B cell (primary cell): ENCODE results near the gene TSTD2. TPM values are rescaled to one million over a fixed set of nuclear protein-coding genes. Genes with fewer than 3 reads are reported as not detected.

Experiments
- ATAC-seq: fragments of 200-7000 bp; cut with Tn5 transposase; one replicate; pipeline ENCODE4 v1.10.0; 2021; ENCODE audit warnings: low read depth, mild to moderate bottlenecking, moderate number of reproducible peaks, moderate library complexity
- CTCF ChIA-PET: fragments of 350-600 bp; sonication (Branson Sonifier 250); formaldehyde crosslinking; loops from one replicate; lab custom pipeline; 2021; ENCODE audit warnings: antibody characterized with exemption, inconsistent platforms; lab: Charles Lee
- POLR2A ChIA-PET: fragments of 350-600 bp; sonication (Branson Sonifier 250); formaldehyde crosslinking; loops from one replicate; lab custom pipeline; 2021; ENCODE audit warnings: antibody characterized with exemption; lab: Charles Lee
- DNase-seq: peaks from one replicate; pipeline ENCODE4 v3.0.0; 2013
- H2AFZ ChIP-seq: 2 replicates; pipeline ENCODE4 v1.6.1; 2012; ENCODE audit warnings: mild to moderate bottlenecking, low read depth, low read length; ENCODE audit not compliant: insufficient read depth, poor library complexity, severe bottlenecking
- H3K27ac ChIP-seq, 2 donors: 1 replicate in 1 of 2; 2 replicates in 1 of 2; pipeline ENCODE4 v1.5.1; 2012 to 2013; ENCODE audit warnings: low read length in 2 of 2, mild to moderate bottlenecking in 2 of 2, moderate library complexity in 1 of 2
- H3K27me3 ChIP-seq, 4 experiments: fragments of 200-600 bp in 1 of 4; sonication (generic) in 1 of 4; replicated peaks in 1 of 4; 1 replicate in 2 of 4; 2 replicates in 2 of 4; pipeline versions ENCODE4 v1.6.1 to v1.7.0; 2013 to 2016; ENCODE audit warnings: low read length in 3 of 4, mild to moderate bottlenecking in 2 of 4, mixed read lengths in 1 of 4, moderate library complexity in 1 of 4; ENCODE audit not compliant: insufficient read depth in 4 of 4, control insufficient read depth in 3 of 4; ENCODE audit errors: control extremely low read depth in 1 of 4
- H3K36me3 ChIP-seq, 2 experiments: replicated peaks in 1 of 2; 1 replicate in 1 of 2; 2 replicates in 1 of 2; pipeline versions ENCODE4 v1.6.1 to v1.7.1; 2013; ENCODE audit warnings: low read length in 1 of 2; ENCODE audit not compliant: insufficient read depth in 2 of 2, control insufficient read depth in 1 of 2; ENCODE audit errors: control extremely low read depth in 1 of 2, extremely low read depth in 1 of 2
- H3K4me1 ChIP-seq, 2 donors: fragments of 200-600 bp in 1 of 2; sonication (generic) in 1 of 2; 1 replicate in 1 of 2; 2 replicates in 1 of 2; pipeline versions ENCODE4 v1.5.1 to v1.6.1; 2013 to 2017; ENCODE audit warnings: low read length in 2 of 2; ENCODE audit not compliant: control insufficient read depth in 2 of 2, insufficient read depth in 2 of 2
- H3K4me2 ChIP-seq: replicated peaks from 2 replicates; pipeline ENCODE3; 2012; ENCODE audit warnings: mild to moderate bottlenecking, low read depth, low read length; ENCODE audit not compliant: poor library complexity, severe bottlenecking
- H3K4me3 ChIP-seq, 5 experiments: fragments of 200-600 bp in 1 of 5; sonication (generic) in 1 of 5; 1 replicate in 3 of 5; 2 replicates in 2 of 5; pipeline versions ENCODE4 v1.5.1 to v1.7.0; 2011 to 2016; ENCODE audit warnings: low read length in 4 of 5, mild to moderate bottlenecking in 4 of 5, low read depth in 2 of 5, control low read depth in 1 of 5, moderate library complexity in 1 of 5; ENCODE audit not compliant: insufficient read depth in 1 of 5; ENCODE audit errors: control extremely low read depth in 1 of 5, extremely low read depth in 1 of 5
- H3K79me2 ChIP-seq: fragments of 200-600 bp; sonication (generic); one replicate; pipeline ENCODE4 v1.6.0; 2016; ENCODE audit warnings: low read length; ENCODE audit not compliant: control insufficient read depth, insufficient read depth
- H3K9ac ChIP-seq: fragments of 200-600 bp; sonication (generic); 2 replicates; pipeline ENCODE4 v1.6.1; 2017; ENCODE audit warnings: mild to moderate bottlenecking, low read length, moderate library complexity
- H3K9me3 ChIP-seq, 3 donors: one replicate each; pipeline versions ENCODE4 v1.6.1 to v1.7.1; 2013; ENCODE audit warnings: low read length in 2 of 3; ENCODE audit not compliant: control insufficient read depth in 2 of 3, insufficient read depth in 1 of 3; ENCODE audit errors: control extremely low read depth in 1 of 3
- H4K20me1 ChIP-seq: 2 replicates; pipeline ENCODE4 v1.6.0; 2012; ENCODE audit warnings: mild to moderate bottlenecking, low read length; ENCODE audit not compliant: insufficient read depth, control insufficient read depth, poor library complexity, severe bottlenecking
- H3K27ac Mint-ChIP-seq: one replicate; pipeline ENCODE4 v1.8.0; 2021; ENCODE audit warnings: mixed read lengths
- H3K27me3 Mint-ChIP-seq: one replicate; pipeline ENCODE4 v1.8.0; 2021; ENCODE audit warnings: mixed read lengths
- H3K4me1 Mint-ChIP-seq: one replicate; pipeline ENCODE4 v1.8.0; 2021; ENCODE audit warnings: mixed read lengths
- H3K4me3 Mint-ChIP-seq: one replicate; pipeline ENCODE4 v1.8.0; 2021; ENCODE audit warnings: mixed read lengths
- H3K9me3 Mint-ChIP-seq: one replicate; pipeline ENCODE4 v1.8.0; 2022; ENCODE audit warnings: mixed read lengths; ENCODE audit not compliant: insufficient read depth
- EZH2 ChIP-seq: IDR thresholded peaks from 2 replicates; pipeline ENCODE4 v1.6.1; 2012; ENCODE audit warnings: borderline replicate concordance, low read depth, mild to moderate bottlenecking, moderate library complexity, low read length; ENCODE audit not compliant: insufficient read depth, poor library complexity, severe bottlenecking
- WGBS: methylation state at CpG from one replicate; pipeline ENCODE4 v1.1.5; 2013; ENCODE audit warnings: missing lambda C conversion rate; ENCODE audit not compliant: insufficient coverage; 5-methylcytosine and 5-hydroxymethylcytosine counted together
- intact Hi-C: fragments of 100-400 bp; cut with micrococcal nuclease; formaldehyde crosslinking; loops from one replicate; pipeline ENCODE4 v1.10.0; 2022
- polyA plus RNA-seq: library from polyadenylated mRNA; depleted of rRNA; stranded (reverse); fragments of >200 nt; gene quantifications from 2 replicates; pipeline ENCODE4 v1.2.3, GENCODE V29; 2012
- total RNA-seq, 2 donors: library from RNA; stranded (reverse); fragments of 120-200 nt in 1 of 2; gene quantifications; 1 replicate in 1 of 2; 2 replicates in 1 of 2; pipeline versions ENCODE4 v1.2.3 to v1.2.4, GENCODE V29; 2013 to 2022
- TF ChIP-seq, protein P1 (sequence below): fragments of 200-600 bp; IDR thresholded peaks from one replicate; pipeline ENCODE4 v1.8.0; 2022; ENCODE audit warnings: antibody characterized with exemption, mild to moderate bottlenecking

Gene TSTD2
- total and polyA plus RNA-seq, 2 donors (not counting 1 experiment from before 2014, with no cell fraction given): 12.7 to 29.2 TPM

DNA sequence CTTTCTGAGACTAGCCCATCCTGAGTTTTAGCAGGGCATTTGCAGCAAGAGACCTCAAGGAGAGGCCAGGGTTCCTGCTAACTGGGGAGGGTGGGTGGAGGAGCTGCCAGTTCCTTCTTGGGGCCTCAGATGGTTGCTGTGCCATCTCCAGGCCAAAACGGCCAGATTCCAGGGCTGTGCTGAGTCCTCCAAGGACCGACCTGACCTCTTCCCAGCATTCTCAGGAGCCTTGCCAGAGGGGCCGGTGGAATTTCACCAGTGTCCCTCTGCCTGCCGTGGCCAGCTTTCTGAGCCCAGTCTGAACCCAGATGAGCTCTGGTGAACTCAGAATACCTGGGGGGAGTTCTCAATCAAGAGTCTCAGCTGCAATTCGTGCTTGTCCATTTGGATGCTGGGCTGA, 54.3 kb downstream of the TSTD2 start:
- POLR2A ChIA-PET: no interaction called here
- Mint-ChIP-seq H3K4me1 (peaks cover 16% of the 10 kb centered on the region), H3K9me3 (no peaks in the 10 kb centered on the region), H3K27ac (no peak overlapping the region), H3K27me3 (no peaks in the 10 kb centered on the region), H3K4me3 (no peak overlapping the region)
- H3K4me2 ChIP-seq: no peak overlapping the region
- H3K4me3 ChIP-seq: no peak overlapping the region
- H3K79me2 ChIP-seq: no peaks in the 10 kb centered on the region
- H4K20me1 ChIP-seq: no peaks in the 10 kb centered on the region
- ATAC-seq (no peak), DNase-seq (no peak)
- CTCF ChIA-PET: interaction anchor here (1.0 kb wide), 1 partner anchor 16 kb away, joined by 4 read pairs; no protein-coding TSS in a partner anchor
- H3K9me3 ChIP-seq: no peaks in the 10 kb centered on the region
- TF ChIP-seq, protein P1, sequence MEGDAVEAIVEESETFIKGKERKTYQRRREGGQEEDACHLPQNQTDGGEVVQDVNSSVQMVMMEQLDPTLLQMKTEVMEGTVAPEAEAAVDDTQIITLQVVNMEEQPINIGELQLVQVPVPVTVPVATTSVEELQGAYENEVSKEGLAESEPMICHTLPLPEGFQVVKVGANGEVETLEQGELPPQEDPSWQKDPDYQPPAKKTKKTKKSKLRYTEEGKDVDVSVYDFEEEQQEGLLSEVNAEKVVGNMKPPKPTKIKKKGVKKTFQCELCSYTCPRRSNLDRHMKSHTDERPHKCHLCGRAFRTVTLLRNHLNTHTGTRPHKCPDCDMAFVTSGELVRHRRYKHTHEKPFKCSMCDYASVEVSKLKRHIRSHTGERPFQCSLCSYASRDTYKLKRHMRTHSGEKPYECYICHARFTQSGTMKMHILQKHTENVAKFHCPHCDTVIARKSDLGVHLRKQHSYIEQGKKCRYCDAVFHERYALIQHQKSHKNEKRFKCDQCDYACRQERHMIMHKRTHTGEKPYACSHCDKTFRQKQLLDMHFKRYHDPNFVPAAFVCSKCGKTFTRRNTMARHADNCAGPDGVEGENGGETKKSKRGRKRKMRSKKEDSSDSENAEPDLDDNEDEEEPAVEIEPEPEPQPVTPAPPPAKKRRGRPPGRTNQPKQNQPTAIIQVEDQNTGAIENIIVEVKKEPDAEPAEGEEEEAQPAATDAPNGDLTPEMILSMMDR: no peak
- no peak for TF ChIP-seq EZH2
- no peaks in the 10 kb centered on the region for H3K27me3 ChIP-seq
- intact Hi-C loops: no loop called here
- no peak overlapping the region for H3K9ac ChIP-seq
- H3K4me1 ChIP-seq: peaks cover 0 to 5% of the 10 kb centered on the region in 2 donors
- no peak overlapping the region for H2AFZ ChIP-seq
- no peak overlapping the region for H3K27ac ChIP-seq
- no peaks in the 10 kb centered on the region for H3K36me3 ChIP-seq
- WGBS: 90% methylated on average over 5 of the region's 5 CpGs

DNA sequence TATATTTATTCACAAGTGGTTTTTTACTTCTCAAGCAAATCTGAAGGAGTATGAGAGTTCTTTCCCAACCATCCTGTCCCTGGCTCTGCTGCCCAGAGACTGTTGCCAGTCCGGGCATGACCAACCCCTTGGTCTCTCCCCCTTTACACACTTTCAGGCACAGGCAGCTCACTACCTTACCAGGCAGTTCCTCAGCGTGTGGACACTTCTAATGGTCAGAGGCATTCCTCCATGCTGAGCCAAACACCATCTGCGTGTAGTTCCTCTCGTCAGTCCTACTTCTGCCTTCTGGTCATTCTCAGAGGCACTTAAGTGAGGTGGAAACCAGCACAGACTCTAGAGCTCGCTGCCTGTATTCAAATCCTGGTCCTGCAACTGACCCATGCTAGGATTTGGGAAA, 56.1 kb downstream of the TSTD2 start:
- DNase-seq: no peak
- CTCF ChIA-PET: interaction anchor here (1.3 to 1.7 kb wide), 2 partner anchors 21 to 22 kb away, joined by 4 to 6 read pairs; no protein-coding TSS in a partner anchor
- Histone ChIP-seq H3K27ac (no peak overlapping the region), H3K4me2 (no peak overlapping the region), H3K79me2 (no peaks in the 10 kb centered on the region), H4K20me1 (no peaks in the 10 kb centered on the region), H3K27me3 (no peaks in the 10 kb centered on the region), H3K4me1 (peaks cover 0 to 5% of the 10 kb centered on the region in 2 donors), H3K9me3 (no peaks in the 10 kb centered on the region), H3K4me3 (no peak overlapping the region), H3K9ac (no peak overlapping the region), H3K36me3 (no peaks in the 10 kb centered on the region), H2AFZ (no peak overlapping the region)
- intact Hi-C loops: no loop called here
- WGBS: 88% methylated on average over 4 of the region's 5 CpGs
- Mint-ChIP-seq H3K27ac (no peak overlapping the region), H3K27me3 (no peaks in the 10 kb centered on the region), H3K9me3 (no peaks in the 10 kb centered on the region), H3K4me3 (no peak overlapping the region), H3K4me1 (peaks cover 17% of the 10 kb centered on the region)
- POLR2A ChIA-PET: no interaction called here
- ATAC-seq: no peak
- TF ChIP-seq, protein P1: no peak
- no peak for TF ChIP-seq EZH2
